Stomach (tissue), 9 donors: ENCODE results near the gene KATNAL2. TPM values are rescaled to one million over a fixed set of nuclear protein-coding genes. Genes with fewer than 3 reads are reported as not detected.

ENCODE experiments used
- DNase-seq, 2 donors: peaks; one replicate each; pipeline versions ENCODE4 v3.0.0 to v3.0.0-alpha.2; 2013 to 2019
- H3K27ac ChIP-seq, 5 donors: fragments of 200-600 bp in 4 of 5; sonication (generic) in 4 of 5; one replicate each; pipeline ENCODE4 v1.5.1; 2013 to 2019; ENCODE audit warnings: mild to moderate bottlenecking in 1 of 5, moderate library complexity in 1 of 5
- H3K27me3 ChIP-seq, 3 donors: fragments of 200-600 bp; sonication (generic); one replicate each; pipeline ENCODE4 v1.5.1; 2017 to 2019; ENCODE audit warnings: mixed run types in 1 of 3
- H3K36me3 ChIP-seq, 4 donors: fragments of 200-600 bp; sonication (generic); 1 replicate in 3 of 4; 2 replicates in 1 of 4; pipeline ENCODE4 v1.5.1; 2016 to 2019
- H3K4me1 ChIP-seq, 4 donors: fragments of 200-600 bp; sonication (generic); one replicate each; pipeline ENCODE4 v1.5.1; 2016 to 2019
- H3K4me3 ChIP-seq, 4 donors: fragments of 200-600 bp; sonication (generic) in 3 of 4; one replicate each; pipeline ENCODE4 v1.5.1; 2016 to 2019; ENCODE audit warnings: mild to moderate bottlenecking in 1 of 4
- H3K9me3 ChIP-seq, 4 donors: fragments of 200-600 bp; sonication (generic); one replicate each; pipeline ENCODE4 v1.5.1; 2016 to 2019
- CTCF ChIP-seq, 7 experiments: fragments of 450-650 bp in 4 of 7; fragments of 200-600 bp in 3 of 7; sonication (generic) in 3 of 7; IDR thresholded peaks; one replicate each; pipeline ENCODE4 v1.5.1; 2016 to 2019; ENCODE audit warnings: antibody characterized with exemption in 7 of 7, control low read depth in 2 of 7, mild to moderate bottlenecking in 1 of 7
- EP300 ChIP-seq: sonication (generic); formaldehyde crosslinking; IDR thresholded peaks from one replicate; pipeline ENCODE4 v1.6.1; 2017; ENCODE audit warnings: antibody characterized with exemption
- POLR2A ChIP-seq, 4 donors: fragments of 450-650 bp; IDR thresholded peaks; one replicate each; pipeline ENCODE4 v1.6.1; 2016; ENCODE audit warnings: antibody characterized with exemption in 4 of 4, control low read depth in 2 of 4, mild to moderate bottlenecking in 1 of 4, moderate library complexity in 1 of 4
- POLR2AphosphoS5 ChIP-seq, 3 donors: sonication (generic); formaldehyde crosslinking; IDR thresholded peaks; one replicate each; pipeline ENCODE4 v1.6.1; 2016; ENCODE audit warnings: antibody characterized with exemption in 3 of 3
- WGBS, 5 donors: extraction: QIAGEN DNeasy Blood & Tissue Kit in 3 of 5; methylation state at CpG; one replicate each; pipeline versions ENCODE4 v1.1.5 to v1.1.7; 2013 to 2018; 5-methylcytosine and 5-hydroxymethylcytosine counted together
- intact Hi-C: fragments of 100-400 bp; cut with DNase I; formaldehyde crosslinking; loops from one replicate; pipeline ENCODE4 v1.15.1; 2023; ENCODE audit warnings: low total_unique reads
- polyA plus RNA-seq, 3 donors: library from polyadenylated mRNA; stranded (reverse); fragments of 200-250 nt; gene quantifications; one replicate each; pipeline ENCODE4 v1.2.3, GENCODE V29; 2013
- total RNA-seq, 5 donors: library from RNA; depleted of rRNA; stranded (reverse); fragments of >200 nt; gene quantifications; one replicate each; pipeline versions ENCODE4 v1.1.0 to v1.2.3, GENCODE V29; 2014 to 2016
- donor health status: healthy with polysubstance abuse.
- donor health status: Bipolar disorder and iron deficiency.
- donor health status: healthy.

The KATNAL2 gene
- total and polyA plus RNA-seq, 8 donors, result 0.43 to 39.1 (median 2.7) TPM; not detected in 1

DNA sequence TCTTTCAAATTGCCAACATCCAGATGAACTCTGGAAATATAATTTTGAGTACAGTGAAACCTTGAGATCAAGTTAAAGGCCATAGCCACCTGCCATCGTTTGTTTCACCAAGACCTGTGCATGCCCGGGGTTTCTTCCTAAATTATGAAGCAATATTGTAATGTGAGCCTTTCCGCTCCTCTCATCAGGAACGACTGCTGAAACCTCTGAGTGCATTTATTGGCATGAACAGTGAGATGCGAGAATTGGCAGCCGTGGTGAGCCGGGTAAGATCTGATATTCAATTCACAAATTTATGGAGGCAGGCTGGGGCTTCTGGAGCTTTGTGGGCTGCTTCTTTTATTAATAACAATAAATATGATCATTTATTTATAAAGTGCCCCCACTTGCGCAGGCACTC is 145.7 kb downstream of the KATNAL2 start:
- TF ChIP-seq EP300 (no peak), CTCF (IDR thresholded peaks at IDR 0.05) (no peak), POLR2AphosphoS5 (IDR thresholded peaks at IDR 0.05) (no peak), POLR2A (IDR thresholded peaks at IDR 0.05) (no peak)
- H3K27ac ChIP-seq, result no peak overlapping the region
- 93 to 94% (median 94%) methylated on average over 8 of the region's 8 CpGs for WGBS, 5 donors
- H3K4me3 ChIP-seq, result no peak overlapping the region
- no peaks in the 10 kb centered on the region for H3K4me1 ChIP-seq
- intact Hi-C loops, result no loop called here
- DNase-seq, result no peak
- H3K36me3 ChIP-seq, result peaks cover 0 to 5% (median 0%) of the 10 kb centered on the region in 4 donors
- no peaks in the 10 kb centered on the region for H3K27me3 ChIP-seq
- peaks cover 0 to 9% (median 0%) of the 10 kb centered on the region in 4 donors for H3K9me3 ChIP-seq

DNA sequence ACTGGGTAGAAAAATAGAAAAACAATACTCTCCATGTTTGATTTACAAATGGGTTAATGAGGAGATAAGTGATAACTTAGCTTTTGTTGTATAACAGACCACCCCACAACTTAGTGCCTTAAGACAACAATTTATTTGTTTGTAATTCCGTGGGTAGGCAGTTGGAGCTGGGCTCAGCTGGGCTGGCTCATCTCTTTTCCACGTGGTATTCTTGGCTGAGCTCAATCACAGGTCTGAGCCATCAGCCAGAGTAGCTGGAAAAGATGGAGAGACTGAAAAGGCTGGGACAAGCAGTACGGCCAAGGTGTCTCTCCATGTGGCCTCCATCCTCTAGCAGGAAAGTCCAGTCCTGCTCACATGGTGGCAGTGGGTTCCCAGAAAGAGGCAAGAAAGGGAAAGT is 150.2 kb downstream of the KATNAL2 start:
- H3K36me3 ChIP-seq, result peaks cover 0 to 5% (median 0%) of the 10 kb centered on the region in 4 donors
- TF ChIP-seq POLR2AphosphoS5 (IDR thresholded peaks at IDR 0.05), result no peak
- TF ChIP-seq EP300, result no peak
- no peak for TF ChIP-seq POLR2A (IDR thresholded peaks at IDR 0.05)
- no peak for TF ChIP-seq CTCF (IDR thresholded peaks at IDR 0.05)
- intact Hi-C loops, result no loop called here
- H3K4me1 ChIP-seq, result no peaks in the 10 kb centered on the region
- peaks cover 0 to 10% (median 0%) of the 10 kb centered on the region in 4 donors for H3K9me3 ChIP-seq
- no peak overlapping the region for H3K4me3 ChIP-seq
- DNase-seq, result no peak
- H3K27ac ChIP-seq, result no peak overlapping the region
- 58 to 69% (median 65%) methylated on average over 3 of the region's 3 CpGs for WGBS, 5 donors
- no peaks in the 10 kb centered on the region for H3K27me3 ChIP-seq

DNA sequence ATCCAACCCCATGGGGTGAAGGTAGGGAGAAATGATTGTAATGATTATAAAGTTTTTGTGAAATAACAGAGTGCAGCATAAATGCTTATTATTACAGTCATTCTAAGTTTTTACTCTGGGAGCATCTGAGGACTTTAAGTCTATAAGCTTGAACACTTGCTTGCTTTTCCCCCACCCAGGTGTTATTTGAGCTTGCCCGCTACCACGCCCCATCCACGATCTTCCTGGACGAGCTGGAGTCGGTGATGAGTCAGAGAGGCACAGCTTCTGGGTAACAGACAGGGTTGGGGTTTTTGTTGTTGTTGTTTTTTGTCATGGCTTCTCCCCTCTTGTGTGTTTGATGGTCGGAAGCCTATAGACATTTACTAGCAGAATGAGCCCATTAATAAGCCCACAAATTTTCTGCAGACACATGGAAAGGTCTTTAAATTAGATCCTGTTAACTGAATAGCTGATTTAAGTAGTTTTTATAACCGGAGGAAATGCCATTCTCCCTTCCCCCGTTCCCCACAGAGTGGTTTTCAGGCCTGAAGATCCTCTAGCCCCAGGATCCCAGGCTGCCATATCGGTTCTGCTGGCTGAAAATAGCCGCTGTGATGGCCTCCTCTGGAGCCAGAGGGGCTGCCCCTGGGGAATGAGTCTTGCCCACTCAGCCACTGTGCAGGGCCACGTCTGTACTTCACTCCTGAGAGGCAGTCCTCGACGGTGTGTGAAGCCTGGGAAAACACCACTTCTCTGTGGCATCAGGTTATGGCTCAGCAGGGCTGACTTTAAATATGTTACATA is 157.9 kb downstream of the KATNAL2 start:
- no peak overlapping the region for H3K27ac ChIP-seq
- no peaks in the 10 kb centered on the region for H3K9me3 ChIP-seq
- H3K4me3 ChIP-seq, result no peak overlapping the region
- no peak for DNase-seq
- WGBS, 5 donors, result 59 to 70% (median 67%) methylated on average over 13 of the region's 13 CpGs
- TF ChIP-seq POLR2A (IDR thresholded peaks at IDR 0.05) (no peak), POLR2AphosphoS5 (IDR thresholded peaks at IDR 0.05) (no peak), CTCF (IDR thresholded peaks at IDR 0.05) (no peak), EP300 (no peak)
- H3K27me3 ChIP-seq, result no peaks in the 10 kb centered on the region
- H3K36me3 ChIP-seq, result no peaks in the 10 kb centered on the region
- H3K4me1 ChIP-seq, result no peaks in the 10 kb centered on the region
- intact Hi-C loops, result no loop called here

DNA sequence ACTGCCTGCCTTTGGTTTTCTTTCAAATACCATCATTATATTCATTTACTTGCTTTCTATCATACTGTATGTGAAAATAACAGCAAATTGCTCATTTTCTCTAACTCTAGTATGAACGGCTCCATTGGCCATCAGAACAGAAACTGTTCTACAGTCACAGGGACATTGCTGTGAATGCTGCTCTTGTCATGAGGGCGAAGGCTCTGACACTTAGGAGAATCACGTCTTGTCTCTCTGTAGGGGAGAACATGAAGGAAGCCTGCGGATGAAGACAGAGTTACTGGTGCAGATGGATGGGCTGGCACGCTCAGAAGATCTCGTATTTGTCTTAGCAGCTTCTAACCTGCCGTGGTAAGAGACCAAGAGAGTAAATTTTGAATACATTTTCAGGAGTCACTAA is 159.7 kb downstream of the KATNAL2 start:
- Histone ChIP-seq H3K27me3 (no peaks in the 10 kb centered on the region), H3K27ac (no peak overlapping the region), H3K36me3 (no peaks in the 10 kb centered on the region), H3K9me3 (no peaks in the 10 kb centered on the region), H3K4me3 (no peak overlapping the region), H3K4me1 (no peaks in the 10 kb centered on the region)
- no peak for TF ChIP-seq CTCF (IDR thresholded peaks at IDR 0.05)
- TF ChIP-seq POLR2AphosphoS5 (IDR thresholded peaks at IDR 0.05), result no peak
- no peak for TF ChIP-seq POLR2A (IDR thresholded peaks at IDR 0.05)
- no peak for TF ChIP-seq EP300
- WGBS, 5 donors, result 72 to 84% (median 81%) methylated on average over 7 of the region's 7 CpGs
- intact Hi-C loops, result no loop called here
- DNase-seq, result no peak
